ENCODE results near the gene STK38L. TPM values are rescaled to one million over a fixed set of nuclear protein-coding genes. Genes with fewer than 3 reads are reported as not detected.

Gene STK38L
- total RNA-seq, 2 donors from 2014 or later, result 17.5 to 28.0 TPM

- Histone ChIP-seq H3K36me3 (replicated peaks in 1 of 2; ENCODE audit: insufficient read depth in 1 of 2, low read depth in 2 of 2) (peaks cover 0 to 2% of the 10 kb centered on the region in 2 donors), H3K4me1 (peaks cover 18% of the 10 kb centered on the region), H3K9me3 (no peaks in the 10 kb centered on the region), H3K27me3 (no peaks in the 10 kb centered on the region), H3K4me3 (no peak overlapping the region), H3K27ac (no peak overlapping the region)
- no peak for DNase-seq
- no peak for ATAC-seq
- TF ChIP-seq, protein P1, sequence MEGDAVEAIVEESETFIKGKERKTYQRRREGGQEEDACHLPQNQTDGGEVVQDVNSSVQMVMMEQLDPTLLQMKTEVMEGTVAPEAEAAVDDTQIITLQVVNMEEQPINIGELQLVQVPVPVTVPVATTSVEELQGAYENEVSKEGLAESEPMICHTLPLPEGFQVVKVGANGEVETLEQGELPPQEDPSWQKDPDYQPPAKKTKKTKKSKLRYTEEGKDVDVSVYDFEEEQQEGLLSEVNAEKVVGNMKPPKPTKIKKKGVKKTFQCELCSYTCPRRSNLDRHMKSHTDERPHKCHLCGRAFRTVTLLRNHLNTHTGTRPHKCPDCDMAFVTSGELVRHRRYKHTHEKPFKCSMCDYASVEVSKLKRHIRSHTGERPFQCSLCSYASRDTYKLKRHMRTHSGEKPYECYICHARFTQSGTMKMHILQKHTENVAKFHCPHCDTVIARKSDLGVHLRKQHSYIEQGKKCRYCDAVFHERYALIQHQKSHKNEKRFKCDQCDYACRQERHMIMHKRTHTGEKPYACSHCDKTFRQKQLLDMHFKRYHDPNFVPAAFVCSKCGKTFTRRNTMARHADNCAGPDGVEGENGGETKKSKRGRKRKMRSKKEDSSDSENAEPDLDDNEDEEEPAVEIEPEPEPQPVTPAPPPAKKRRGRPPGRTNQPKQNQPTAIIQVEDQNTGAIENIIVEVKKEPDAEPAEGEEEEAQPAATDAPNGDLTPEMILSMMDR (IDR thresholded peaks at IDR 0.05), result no peak
- no peak for TF ChIP-seq POLR2A (IDR thresholded peaks at IDR 0.05)
- intact Hi-C loops (cut with DNase I), result loop anchor here (10.0 kb wide), 2 partner anchors 155 to 285 kb away; partner anchors contain the start of gene TM7SF3
Measured at GRCh38 chr12:27300226-27300625, 56.1 kb downstream of the STK38L start.

DNA sequence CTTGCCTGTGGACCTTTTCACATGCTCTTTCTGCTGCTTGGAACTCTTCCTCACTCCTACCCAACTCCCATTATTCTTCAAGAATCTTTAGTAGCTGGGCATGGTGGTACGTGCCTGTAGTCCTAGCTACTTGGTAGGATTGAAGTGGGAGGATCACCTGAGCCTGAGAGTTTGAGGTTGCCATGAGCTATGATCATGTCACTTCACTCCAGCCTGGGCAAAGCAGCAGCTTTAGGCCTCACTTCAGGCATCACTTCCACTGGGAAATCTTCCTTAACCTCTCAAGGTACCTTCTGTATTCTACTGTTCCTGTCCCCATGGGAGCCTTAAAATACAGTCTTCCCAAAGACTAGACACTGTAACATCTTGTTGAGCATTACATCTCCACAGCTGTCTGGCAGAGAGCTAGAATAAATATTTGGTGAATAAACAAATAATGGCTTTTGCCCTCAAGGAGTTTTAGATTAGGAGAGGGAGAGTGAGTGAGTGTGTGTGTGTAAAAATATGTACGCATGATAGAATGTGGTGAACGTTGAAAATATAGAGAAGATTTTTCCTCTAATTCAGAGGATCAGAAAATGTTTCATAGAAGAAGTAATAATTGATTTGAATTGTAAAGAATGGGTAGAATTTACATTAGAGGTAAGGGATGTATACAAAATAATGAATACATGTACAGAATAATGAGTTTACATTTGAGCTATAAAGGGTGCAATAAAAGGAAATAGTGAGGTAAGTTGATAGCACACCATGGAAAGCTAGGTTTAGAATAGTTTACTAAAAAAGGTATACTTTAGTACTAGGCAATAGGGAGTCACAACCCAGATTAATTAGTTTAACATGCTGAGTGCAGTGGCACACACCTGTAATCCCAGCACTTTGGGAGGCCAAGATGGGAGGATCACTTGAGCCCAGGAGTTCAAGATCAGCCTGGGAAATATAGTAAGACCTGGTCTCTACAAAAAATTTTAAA, 59.3 kb downstream of the STK38L start:
- Histone ChIP-seq H3K27ac (no peak overlapping the region), H3K27me3 (no peaks in the 10 kb centered on the region), H3K4me1 (peaks cover 16% of the 10 kb centered on the region), H3K9me3 (no peaks in the 10 kb centered on the region), H3K4me3 (no peak overlapping the region), H3K36me3 (replicated peaks in 1 of 2; ENCODE audit: insufficient read depth in 1 of 2, low read depth in 2 of 2) (no peaks in the 10 kb centered on the region)
- DNase-seq, result no peak
- WGBS, 2 donors, result 41% methylated on average over 3 of the region's 3 CpGs
- no peak for ATAC-seq
- intact Hi-C loops (cut with DNase I), result loop anchor here (10.0 kb wide), 2 partner anchors 159 to 289 kb away; partner anchors contain the start of gene TM7SF3
- TF ChIP-seq POLR2A (IDR thresholded peaks at IDR 0.05), result no peak
- TF ChIP-seq, protein P1 (IDR thresholded peaks at IDR 0.05), result no peak

GRCh38 chr12:27304856-27305255, 60.8 kb downstream of the STK38L start:
- peak overlapping the region in 1 of 4 donors; percentile 24 for H3K27ac ChIP-seq
- ATAC-seq, result no peak

GRCh38 chr12:27305673-27306456, 61.8 kb downstream of the STK38L start:
- Histone ChIP-seq H3K36me3 (replicated peaks in 1 of 2; ENCODE audit: insufficient read depth in 1 of 2, low read depth in 2 of 2) (peaks cover 0 to 13% of the 10 kb centered on the region in 2 donors), H3K4me1 (peaks cover 16% of the 10 kb centered on the region), H3K27ac (peak overlapping the region in 1 of 4 donors; percentile 24), H3K9me3 (no peaks in the 10 kb centered on the region), H3K27me3 (no peaks in the 10 kb centered on the region), H3K4me3 (no peak overlapping the region)
- TF ChIP-seq, protein P1 (IDR thresholded peaks at IDR 0.05), result peak; percentile 34 to 66 (median 52)
- no peak for TF ChIP-seq POLR2A (IDR thresholded peaks at IDR 0.05)
- 81 to 86% methylated on average over 1 of the region's 1 CpG for WGBS, 2 donors
- intact Hi-C loops (cut with DNase I), result loop anchor here (10.0 kb wide), 2 partner anchors 161 to 291 kb away; partner anchors contain the start of gene TM7SF3
- DNase-seq (no peak), ATAC-seq (peak; percentile 27)

More at GRCh38 chr12:27304856-27305255, 60.8 kb downstream of the STK38L start:
- peaks cover 0 to 6% of the 10 kb centered on the region in 2 donors for H3K36me3 ChIP-seq (replicated peaks in 1 of 2; ENCODE audit: insufficient read depth in 1 of 2, low read depth in 2 of 2)
- peaks cover 16% of the 10 kb centered on the region for H3K4me1 ChIP-seq
- intact Hi-C loops (cut with DNase I), result loop anchor here (10.0 kb wide), 2 partner anchors 160 to 290 kb away; partner anchors contain the start of gene TM7SF3
- H3K4me3 ChIP-seq, result no peak overlapping the region
- H3K27me3 ChIP-seq, result no peaks in the 10 kb centered on the region
- 15 to 25% methylated on average over 1 of the region's 1 CpG for WGBS, 2 donors
- DNase-seq, result no peak
- H3K9me3 ChIP-seq, result no peaks in the 10 kb centered on the region
- TF ChIP-seq, protein P1 (IDR thresholded peaks at IDR 0.05), result no peak
- TF ChIP-seq POLR2A (IDR thresholded peaks at IDR 0.05), result no peak
